DND-41 (cell line): ENCODE measurements around the gene ATP1A1.

Experiments used
- EZH2 ChIP-seq: IDR thresholded peaks from 3 replicates; pipeline ENCODE4 v1.6.1; 2012; ENCODE audit warnings: borderline replicate concordance, low read depth, mild to moderate bottlenecking, moderate library complexity, low read length, inconsistent platforms; ENCODE audit not compliant: severe bottlenecking
- TF ChIP-seq, protein P1 (sequence below): IDR thresholded peaks from 2 replicates; pipeline ENCODE4 v1.5.1; 2012; ENCODE audit warnings: borderline replicate concordance, low read length, moderate library complexity, mild to moderate bottlenecking; ENCODE audit not compliant: poor library complexity, severe bottlenecking; ENCODE audit errors: extremely low read depth

DNA sequence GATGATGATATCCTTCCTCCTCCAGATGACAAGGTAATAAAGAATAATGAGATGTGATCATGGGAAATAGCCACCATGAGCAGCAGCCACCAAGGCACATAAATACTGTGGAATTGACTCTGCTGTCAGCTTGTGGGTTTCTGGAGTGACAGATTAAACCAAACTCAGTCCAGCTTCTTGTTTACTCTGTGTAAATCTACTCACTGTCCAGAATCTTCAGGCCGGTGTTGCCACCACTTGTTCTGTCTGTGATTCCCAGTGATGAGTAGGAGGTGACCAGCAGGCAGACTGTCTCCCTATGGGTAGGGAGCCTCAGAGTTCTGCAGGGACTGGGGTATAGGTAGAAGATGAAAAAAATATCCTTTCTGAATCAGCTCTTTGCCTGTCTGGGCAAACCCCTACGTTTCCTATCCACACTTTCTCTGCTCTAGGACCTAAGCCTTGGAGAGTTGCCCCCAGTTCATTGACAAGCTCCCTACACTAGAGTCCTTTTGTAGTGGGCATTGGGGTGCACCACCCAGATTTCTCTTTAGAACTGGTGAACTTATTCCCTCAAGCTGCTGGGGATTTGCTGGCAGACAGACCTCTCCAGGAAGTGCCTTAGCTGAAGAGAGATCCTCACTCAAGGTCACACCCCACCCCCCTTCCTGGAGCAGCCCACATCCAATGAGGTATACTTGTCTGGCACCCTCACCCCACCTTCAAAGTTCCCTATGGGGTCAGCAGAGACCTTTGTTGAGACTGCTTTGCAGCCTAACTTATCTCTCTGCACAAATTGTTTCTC is 47.6 kb downstream of the ATP1A1 start:
- TF ChIP-seq, protein P1, sequence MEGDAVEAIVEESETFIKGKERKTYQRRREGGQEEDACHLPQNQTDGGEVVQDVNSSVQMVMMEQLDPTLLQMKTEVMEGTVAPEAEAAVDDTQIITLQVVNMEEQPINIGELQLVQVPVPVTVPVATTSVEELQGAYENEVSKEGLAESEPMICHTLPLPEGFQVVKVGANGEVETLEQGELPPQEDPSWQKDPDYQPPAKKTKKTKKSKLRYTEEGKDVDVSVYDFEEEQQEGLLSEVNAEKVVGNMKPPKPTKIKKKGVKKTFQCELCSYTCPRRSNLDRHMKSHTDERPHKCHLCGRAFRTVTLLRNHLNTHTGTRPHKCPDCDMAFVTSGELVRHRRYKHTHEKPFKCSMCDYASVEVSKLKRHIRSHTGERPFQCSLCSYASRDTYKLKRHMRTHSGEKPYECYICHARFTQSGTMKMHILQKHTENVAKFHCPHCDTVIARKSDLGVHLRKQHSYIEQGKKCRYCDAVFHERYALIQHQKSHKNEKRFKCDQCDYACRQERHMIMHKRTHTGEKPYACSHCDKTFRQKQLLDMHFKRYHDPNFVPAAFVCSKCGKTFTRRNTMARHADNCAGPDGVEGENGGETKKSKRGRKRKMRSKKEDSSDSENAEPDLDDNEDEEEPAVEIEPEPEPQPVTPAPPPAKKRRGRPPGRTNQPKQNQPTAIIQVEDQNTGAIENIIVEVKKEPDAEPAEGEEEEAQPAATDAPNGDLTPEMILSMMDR, result no peak
- no peak for TF ChIP-seq EZH2
